Activated T-helper 2 cell treated with anti-CD3 and anti-CD28 coated beads, Interferon-gamma antibody, Interleukin-2, Interleukin-4, amounts not matched to agents 10 μg/mL and 5 μg/mL and 100 μg/mL, durations not matched to agents 14 hours and 24 hours and 36 hours (primary cell): ENCODE data around the gene UPK1B. TPM values are rescaled to one million over a fixed set of nuclear protein-coding genes. Genes with fewer than 3 reads are reported as not detected.
"Not testable (repeated sequence)": the region's sequence is repeated elsewhere in the genome, so short reads cannot be mapped to it uniquely, and the experiment has no call there.

Source experiments
- DNase-seq: peaks from one replicate; pipeline ENCODE4 v3.0.0; 2021; ENCODE audit warnings: low spot score
- H3K27ac Mint-ChIP-seq: one replicate; pipeline ENCODE4 v1.8.0; 2021; ENCODE audit warnings: mixed read lengths
- H3K27me3 Mint-ChIP-seq: one replicate; pipeline ENCODE4 v1.8.0; 2021; ENCODE audit warnings: low read depth, mixed read lengths
- H3K36me3 Mint-ChIP-seq: one replicate; pipeline ENCODE4 v1.8.0; 2021; ENCODE audit warnings: low read depth, mixed read lengths
- H3K4me1 Mint-ChIP-seq: one replicate; pipeline ENCODE4 v1.8.0; 2021; ENCODE audit warnings: low read depth, mixed read lengths
- H3K4me3 Mint-ChIP-seq: one replicate; pipeline ENCODE4 v1.8.0; 2021; ENCODE audit warnings: low read depth, mild to moderate bottlenecking, moderate library complexity, mixed read lengths
- H3K9me3 Mint-ChIP-seq: one replicate; pipeline ENCODE4 v1.8.0; 2021; ENCODE audit warnings: mixed read lengths
- intact Hi-C: fragments of 100-400 bp; cut with micrococcal nuclease; formaldehyde crosslinking; loops from one replicate; pipeline ENCODE4 v1.15.1; 2023
- total RNA-seq: library from RNA; stranded (reverse); gene quantifications from 2 replicates; pipeline ENCODE4 v1.2.3, GENCODE V29; 2022

UPK1B gene
- total RNA-seq, 1 donor from 2014 or later = not detected

DNA sequence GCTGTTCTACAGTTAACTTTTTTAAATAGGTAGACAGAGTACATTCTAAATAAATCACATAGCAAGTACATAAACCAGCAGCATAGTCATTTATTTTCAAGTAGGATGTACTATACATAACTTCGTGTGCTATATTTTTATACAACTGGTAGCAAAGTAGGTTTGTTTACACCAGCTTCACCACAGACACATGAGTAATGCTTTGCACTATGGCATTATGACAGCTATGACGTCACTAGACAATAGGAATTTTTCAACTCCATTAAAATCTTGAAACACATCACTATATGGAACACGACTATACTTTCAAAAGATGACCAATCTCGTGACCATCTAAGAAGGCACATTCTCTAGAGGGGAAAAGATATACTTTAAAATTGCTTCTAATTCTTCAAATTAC lies 23.9 kb upstream of the UPK1B start:
- H3K4me1 Mint-ChIP-seq = no peaks in the 10 kb centered on the region
- no peaks in the 10 kb centered on the region for H3K36me3 Mint-ChIP-seq
- DNase-seq = no peak
- peaks cover 2% of the 10 kb centered on the region for H3K27me3 Mint-ChIP-seq
- H3K27ac Mint-ChIP-seq = no peak overlapping the region
- no peak overlapping the region for H3K4me3 Mint-ChIP-seq
- H3K9me3 Mint-ChIP-seq = peaks cover 13% of the 10 kb centered on the region
- intact Hi-C loops = loop anchor here (10.0 kb wide), 2 partner anchors 205 to 535 kb away; no protein-coding TSS in a partner anchor

DNA sequence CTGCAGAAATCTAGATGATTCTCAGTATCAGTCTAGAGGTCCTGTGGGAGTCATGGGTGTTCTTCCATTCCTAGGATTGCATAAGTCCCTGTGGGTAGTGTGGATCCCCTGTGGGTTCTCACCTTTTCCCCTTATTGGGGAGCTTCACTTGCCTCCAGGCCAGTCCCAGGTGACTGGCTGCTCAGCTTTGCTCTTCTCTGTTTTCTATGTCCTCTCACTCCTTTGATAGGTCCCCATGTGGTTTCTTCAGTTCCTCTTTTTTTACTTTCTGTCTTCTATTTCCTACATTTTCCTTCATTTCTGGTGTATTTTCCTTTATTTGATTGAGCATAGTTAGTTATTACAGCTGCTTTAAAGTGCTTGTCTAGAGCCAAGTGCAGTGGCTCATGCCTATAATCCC lies 16.5 kb upstream of the UPK1B start:
- Mint-ChIP-seq H3K27ac (no peak overlapping the region), H3K27me3 (peaks cover 5% of the 10 kb centered on the region), H3K4me1 (no peaks in the 10 kb centered on the region), H3K9me3 (peaks cover 22% of the 10 kb centered on the region), H3K4me3 (no peak overlapping the region), H3K36me3 (no peaks in the 10 kb centered on the region)
- DNase-seq = no peak
- intact Hi-C loops = no loop called here

DNA sequence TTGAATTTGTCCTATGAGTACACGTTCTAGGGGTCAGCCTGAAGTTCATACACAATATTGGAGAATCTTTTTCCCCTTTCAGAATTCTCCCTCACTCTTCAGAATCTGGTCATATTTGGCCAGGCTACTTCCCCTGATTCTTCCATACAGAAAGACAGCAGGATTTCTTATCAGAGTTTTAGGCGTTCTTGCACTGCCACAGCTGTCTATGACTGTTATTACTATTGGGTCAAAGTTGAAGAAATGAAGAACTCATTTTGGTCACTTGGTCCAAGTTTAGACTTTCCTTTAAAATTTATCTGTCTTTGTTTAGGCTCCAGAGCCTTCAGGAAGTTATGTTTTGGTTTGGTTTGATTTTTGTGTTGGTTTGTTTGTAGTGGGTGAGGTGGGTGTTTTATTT lies 15.4 kb upstream of the UPK1B start:
- Mint-ChIP-seq H3K4me1 (no peaks in the 10 kb centered on the region), H3K36me3 (no peaks in the 10 kb centered on the region), H3K4me3 (no peak overlapping the region), H3K27ac (no peak overlapping the region), H3K27me3 (peaks cover 3% of the 10 kb centered on the region), H3K9me3 (peaks cover 22% of the 10 kb centered on the region)
- no peak for DNase-seq
- intact Hi-C loops = no loop called here

DNA sequence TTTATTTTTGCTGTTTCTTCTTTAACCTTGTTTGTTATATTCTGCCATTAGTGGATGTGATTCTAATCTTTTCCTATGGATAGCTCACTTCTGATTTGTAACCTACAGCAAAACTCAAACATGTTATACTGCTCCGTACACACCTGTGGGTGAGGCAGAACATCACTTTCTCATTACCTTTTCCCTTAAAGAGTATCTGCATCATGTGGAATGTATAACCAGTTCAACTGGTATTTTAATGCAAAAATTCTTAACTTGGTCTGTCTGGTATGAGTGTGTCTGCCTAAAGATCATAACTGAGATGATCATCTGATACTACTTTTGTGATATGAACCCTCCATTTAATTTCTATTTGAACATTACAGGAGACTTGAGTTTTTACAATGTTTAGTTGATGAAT lies 13.0 kb upstream of the UPK1B start:
- Mint-ChIP-seq H3K27ac (no peak overlapping the region), H3K27me3 (peaks cover 3% of the 10 kb centered on the region), H3K4me3 (no peak overlapping the region), H3K4me1 (no peaks in the 10 kb centered on the region), H3K36me3 (no peaks in the 10 kb centered on the region), H3K9me3 (peaks cover under 1% of the 10 kb centered on the region)
- DNase-seq = no peak
- intact Hi-C loops = no loop called here

DNA sequence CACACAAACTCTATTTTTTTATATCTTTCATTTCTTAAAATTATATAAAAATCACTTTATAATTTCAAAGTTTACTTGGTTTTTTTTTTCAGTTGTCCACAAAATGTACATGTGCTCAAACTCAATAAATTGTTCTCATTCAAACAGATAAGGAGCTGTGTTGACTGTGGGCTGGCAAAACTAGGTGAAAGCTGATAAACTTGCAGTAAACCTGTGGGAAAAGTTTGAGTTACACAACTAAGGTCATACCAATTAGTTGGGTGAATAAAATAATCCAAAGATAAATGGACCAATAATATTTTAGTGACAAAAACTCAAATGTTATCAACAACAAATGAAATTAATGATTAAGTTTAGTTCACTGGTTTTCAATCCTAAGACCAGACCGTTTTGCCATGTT lies 12.6 kb upstream of the UPK1B start:
- H3K36me3 Mint-ChIP-seq = no peaks in the 10 kb centered on the region
- H3K9me3 Mint-ChIP-seq = no peaks in the 10 kb centered on the region
- peaks cover 3% of the 10 kb centered on the region for H3K27me3 Mint-ChIP-seq
- intact Hi-C loops = no loop called here
- no peaks in the 10 kb centered on the region for H3K4me1 Mint-ChIP-seq
- H3K27ac Mint-ChIP-seq = no peak overlapping the region
- H3K4me3 Mint-ChIP-seq = no peak overlapping the region
- DNase-seq = no peak

DNA sequence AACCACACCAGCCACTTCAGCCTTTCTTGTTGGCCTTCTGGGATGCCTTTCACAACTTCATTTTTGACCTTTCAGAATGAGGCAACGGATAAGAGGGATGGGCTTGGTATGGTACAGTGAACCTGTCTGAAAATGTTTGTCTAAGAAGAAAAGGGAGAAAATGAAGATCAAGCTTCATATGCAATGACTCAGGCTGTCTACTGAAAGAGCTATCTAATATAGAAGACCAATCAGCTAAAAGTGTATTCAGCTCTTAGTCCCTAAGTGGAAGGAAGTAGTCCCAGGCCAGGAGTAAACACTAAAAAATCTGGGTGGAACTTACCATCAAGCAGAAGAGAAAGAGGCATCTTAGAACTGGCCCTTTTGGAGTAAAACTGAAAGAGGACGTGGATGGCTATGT lies 12.2 kb upstream of the UPK1B start:
- no peak for DNase-seq
- no peaks in the 10 kb centered on the region for H3K36me3 Mint-ChIP-seq
- H3K27ac Mint-ChIP-seq = no peak overlapping the region
- no peaks in the 10 kb centered on the region for H3K9me3 Mint-ChIP-seq
- H3K4me3 Mint-ChIP-seq = no peak overlapping the region
- H3K4me1 Mint-ChIP-seq = no peaks in the 10 kb centered on the region
- intact Hi-C loops = no loop called here
- H3K27me3 Mint-ChIP-seq = peaks cover 3% of the 10 kb centered on the region

DNA sequence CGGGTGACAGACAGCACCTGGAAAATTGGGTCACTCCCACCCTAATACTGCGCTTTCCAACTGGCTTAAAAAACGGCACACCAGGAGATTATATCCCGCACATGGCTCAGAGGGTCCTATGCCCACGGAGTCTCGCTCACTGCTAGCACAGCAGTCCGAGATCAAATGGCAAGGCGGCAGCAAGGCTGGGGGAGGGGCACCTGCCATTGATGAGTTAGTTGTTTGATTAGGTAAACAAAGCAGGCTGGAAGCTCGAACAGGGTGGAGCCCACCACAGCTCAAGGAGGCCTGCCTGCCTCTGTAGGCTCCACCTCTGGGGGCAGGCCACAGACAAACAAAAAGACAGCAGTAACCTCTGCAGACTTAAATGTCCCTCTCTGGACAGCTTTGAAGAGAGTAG lies 8.7 kb upstream of the UPK1B start:
- H3K4me3 Mint-ChIP-seq, H3K27me3 Mint-ChIP-seq, DNase-seq, H3K4me1 Mint-ChIP-seq, H3K36me3 Mint-ChIP-seq, H3K9me3 Mint-ChIP-seq, H3K27ac Mint-ChIP-seq, intact Hi-C loops: not testable (repeated sequence)

DNA sequence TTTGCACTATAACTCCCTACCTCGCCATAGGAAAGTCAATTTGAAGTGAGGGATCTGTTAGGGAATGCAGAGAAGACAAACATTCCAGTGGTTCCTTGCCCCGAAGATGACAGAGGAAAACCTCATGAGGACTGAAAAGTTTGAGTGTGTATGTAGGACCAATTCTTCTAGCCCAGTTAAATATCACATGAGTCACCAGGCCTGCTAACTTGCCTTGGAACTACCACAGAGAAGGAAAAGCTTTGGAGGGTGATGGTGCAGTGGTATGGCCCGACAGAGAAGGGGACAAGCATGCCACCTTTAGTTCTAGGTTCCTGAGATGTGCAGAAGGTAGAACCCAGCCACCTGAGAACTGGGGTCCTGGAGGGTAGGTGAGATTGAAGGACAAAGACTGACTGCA lies 2.6 kb upstream of the UPK1B start:
- intact Hi-C loops = no loop called here
- Mint-ChIP-seq H3K27ac (no peak overlapping the region), H3K36me3 (no peaks in the 10 kb centered on the region), H3K4me1 (no peaks in the 10 kb centered on the region), H3K27me3 (peaks cover 6% of the 10 kb centered on the region), H3K4me3 (no peak overlapping the region), H3K9me3 (no peaks in the 10 kb centered on the region)
- DNase-seq = no peak

DNA sequence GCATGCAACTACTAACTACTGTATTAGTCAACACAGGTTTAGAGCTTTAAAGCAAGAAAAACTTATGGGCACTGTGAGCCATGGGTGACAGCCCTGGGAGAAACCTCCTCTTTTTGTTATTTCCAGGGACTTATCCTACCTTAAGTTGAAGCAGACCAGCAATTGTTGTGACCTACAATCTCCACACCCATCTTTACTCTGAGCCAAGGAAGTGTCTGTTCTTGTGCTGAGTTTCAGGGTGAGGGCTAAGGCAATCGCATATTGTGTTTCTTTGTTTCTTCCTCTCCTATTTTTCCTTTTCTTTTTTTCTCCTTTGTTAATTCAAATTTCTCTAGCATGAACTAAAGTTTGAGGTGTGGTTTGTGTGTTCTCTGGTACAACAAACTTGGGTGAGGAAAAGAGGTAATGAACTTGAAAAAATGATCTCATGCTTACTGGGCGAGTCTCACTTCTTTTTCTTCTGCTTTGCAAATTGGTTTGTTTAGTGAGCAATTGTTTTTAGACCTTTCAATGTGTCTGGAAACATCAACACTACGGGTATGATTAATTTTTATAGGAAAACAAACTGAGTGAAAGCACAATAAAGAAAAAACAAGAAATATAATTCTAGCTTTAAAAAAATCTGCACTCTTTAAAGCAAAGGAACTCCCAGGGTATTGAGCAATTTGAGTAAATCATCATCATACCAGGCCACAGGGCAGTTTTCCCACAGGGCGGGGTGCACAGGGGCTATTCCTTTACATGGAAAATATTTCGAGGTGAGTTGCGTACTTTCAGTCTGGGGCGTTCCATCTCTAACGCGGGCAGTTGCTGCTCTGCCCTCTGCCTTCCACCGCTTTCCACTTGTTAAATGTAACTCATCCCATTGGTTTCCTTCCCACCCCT lies 2.7 kb downstream of the UPK1B start:
- intact Hi-C loops = no loop called here
- Mint-ChIP-seq H3K9me3 (no peaks in the 10 kb centered on the region), H3K27me3 (peaks cover 11% of the 10 kb centered on the region), H3K27ac (no peak overlapping the region), H3K4me1 (no peaks in the 10 kb centered on the region), H3K36me3 (no peaks in the 10 kb centered on the region), H3K4me3 (no peak overlapping the region)
- DNase-seq = no peak

DNA sequence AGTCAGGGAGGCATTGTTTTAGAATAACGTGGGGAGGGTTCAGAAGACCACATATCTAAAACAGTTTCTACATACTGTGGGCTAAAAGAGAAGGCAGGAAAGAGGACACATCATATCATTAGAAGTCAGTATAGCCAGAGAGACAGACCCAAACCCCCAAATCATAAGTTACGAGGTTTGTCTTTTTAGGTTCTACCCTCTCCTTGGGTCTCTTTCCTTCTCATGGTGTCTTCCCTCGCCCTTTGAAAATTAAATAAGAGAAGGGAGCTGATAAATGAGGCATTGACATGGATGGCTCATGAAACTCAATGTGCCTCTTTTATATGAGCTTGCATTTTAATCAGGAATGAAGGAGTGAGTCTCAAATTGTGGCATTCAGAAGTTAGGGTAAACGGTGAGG lies 3.4 kb downstream of the UPK1B start:
- no peak overlapping the region for H3K4me3 Mint-ChIP-seq
- no peak overlapping the region for H3K27ac Mint-ChIP-seq
- H3K4me1 Mint-ChIP-seq = no peaks in the 10 kb centered on the region
- no peak for DNase-seq
- no peaks in the 10 kb centered on the region for H3K36me3 Mint-ChIP-seq
- H3K27me3 Mint-ChIP-seq = peaks cover 11% of the 10 kb centered on the region
- no peaks in the 10 kb centered on the region for H3K9me3 Mint-ChIP-seq
- intact Hi-C loops = no loop called here

DNA sequence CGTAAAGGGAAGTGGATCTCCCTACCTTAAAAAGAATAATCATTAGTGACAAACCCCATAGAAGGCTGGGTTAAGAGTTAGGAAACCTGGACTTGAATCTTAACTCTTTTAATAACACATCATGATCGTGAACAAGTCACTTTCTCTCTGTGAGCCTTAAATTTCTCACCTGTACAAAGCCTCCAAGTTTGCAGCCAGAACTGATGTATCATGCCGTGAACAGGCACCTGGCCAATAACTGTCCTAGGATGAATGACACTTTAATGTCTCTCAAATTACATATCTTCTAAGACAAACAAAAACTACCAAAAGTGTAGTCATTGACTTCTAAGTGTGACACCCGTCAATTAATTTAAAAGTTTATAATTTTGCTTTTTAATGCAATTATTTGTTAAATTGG lies 3.9 kb downstream of the UPK1B start:
- H3K36me3 Mint-ChIP-seq = no peaks in the 10 kb centered on the region
- no peak for DNase-seq
- H3K9me3 Mint-ChIP-seq = no peaks in the 10 kb centered on the region
- H3K27ac Mint-ChIP-seq = no peak overlapping the region
- no peak overlapping the region for H3K4me3 Mint-ChIP-seq
- H3K27me3 Mint-ChIP-seq = peaks cover 11% of the 10 kb centered on the region
- intact Hi-C loops = no loop called here
- H3K4me1 Mint-ChIP-seq = no peaks in the 10 kb centered on the region

DNA sequence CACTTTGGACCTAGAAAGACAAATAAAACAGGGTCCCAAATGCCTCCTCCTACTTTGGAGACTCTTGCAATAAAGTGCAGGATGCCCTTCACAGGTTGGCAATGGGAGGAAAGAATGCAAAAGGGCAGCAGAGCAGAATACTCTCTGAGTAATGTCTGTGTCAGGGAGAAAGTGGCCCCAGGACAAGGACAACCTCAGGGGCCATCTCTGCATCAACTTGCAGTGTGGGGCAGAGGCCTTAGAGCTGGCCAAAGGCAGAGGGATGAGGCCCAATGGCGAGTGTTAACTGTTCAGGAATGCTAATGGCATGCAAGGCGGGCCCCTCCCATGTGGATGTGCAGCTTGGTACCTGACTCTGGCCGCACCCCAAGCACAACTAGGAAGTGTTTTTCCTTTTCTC lies 8.4 kb downstream of the UPK1B start:
- Mint-ChIP-seq H3K9me3 (no peaks in the 10 kb centered on the region), H3K4me3 (no peak overlapping the region), H3K36me3 (no peaks in the 10 kb centered on the region), H3K4me1 (no peaks in the 10 kb centered on the region), H3K27me3 (peaks cover 2% of the 10 kb centered on the region), H3K27ac (no peak overlapping the region)
- intact Hi-C loops = no loop called here
- no peak for DNase-seq

DNA sequence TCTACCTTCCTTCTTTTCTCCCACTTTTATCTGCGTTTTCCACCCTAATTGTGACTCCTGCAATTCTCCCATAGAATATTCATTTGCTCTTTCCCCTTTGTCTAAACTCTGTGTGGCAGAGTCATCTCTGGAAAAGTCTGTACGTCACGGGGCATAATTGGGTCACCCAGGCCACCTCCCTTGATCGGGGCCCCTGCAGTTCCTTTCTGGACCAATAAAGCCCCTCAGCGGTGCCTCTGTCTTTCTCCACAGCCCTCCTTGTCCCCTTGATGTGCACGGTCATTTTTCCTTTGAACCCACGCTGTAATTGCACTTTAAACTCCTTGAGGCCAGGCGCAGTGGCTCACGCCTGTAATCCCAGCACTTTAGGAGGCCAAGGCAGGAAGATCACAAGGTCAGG lies 10.7 kb downstream of the UPK1B start:
- Mint-ChIP-seq H3K27me3 (no peaks in the 10 kb centered on the region), H3K27ac (no peak overlapping the region), H3K36me3 (no peaks in the 10 kb centered on the region), H3K4me1 (no peaks in the 10 kb centered on the region), H3K4me3 (no peak overlapping the region), H3K9me3 (no peaks in the 10 kb centered on the region)
- intact Hi-C loops = no loop called here
- DNase-seq = no peak
